Peyer's patch (tissue), 4 donors: ENCODE results near the gene TMEM17. TPM values are rescaled to one million over a fixed set of nuclear protein-coding genes. Genes with fewer than 3 reads are reported as not detected.

ENCODE experiments used
- DNase-seq, 3 donors: peaks; one replicate each; pipeline ENCODE4 v3.0.0-alpha.2; 2017 to 2019
- H3K27ac ChIP-seq, 4 donors: fragments of 200-600 bp; sonication (generic); one replicate each; pipeline ENCODE4 v1.5.1; 2016 to 2019
- H3K27me3 ChIP-seq, 2 donors: fragments of 200-600 bp; sonication (generic); one replicate each; pipeline ENCODE4 v1.5.1; 2019
- H3K36me3 ChIP-seq, 3 donors: fragments of 200-600 bp; sonication (generic); one replicate each; pipeline ENCODE4 v1.5.1; 2016 to 2019
- H3K4me1 ChIP-seq, 4 donors: fragments of 200-600 bp; sonication (generic); one replicate each; pipeline ENCODE4 v1.5.1; 2016 to 2019
- H3K4me3 ChIP-seq, 4 donors: fragments of 200-600 bp; sonication (generic); 1 replicate in 3 of 4; 2 replicates in 1 of 4; pipeline ENCODE4 v1.5.1; 2016 to 2019; ENCODE audit warnings: mild to moderate bottlenecking in 1 of 4
- H3K9me3 ChIP-seq, 4 donors: fragments of 200-600 bp; sonication (generic); one replicate each; pipeline ENCODE4 v1.5.1; 2016 to 2019; ENCODE audit warnings: mild to moderate bottlenecking in 1 of 4
- POLR2A ChIP-seq, 2 donors: fragments of 450-650 bp; IDR thresholded peaks; one replicate each; pipeline ENCODE4 v1.5.1; 2017; ENCODE audit warnings: antibody characterized with exemption in 2 of 2, mild to moderate bottlenecking in 2 of 2, moderate library complexity in 2 of 2
- total RNA-seq, 4 donors: library from RNA; depleted of rRNA; stranded (reverse); fragments of >200 nt; gene quantifications; one replicate each; pipeline ENCODE4 v1.1.0, GENCODE V29; 2016
- TF ChIP-seq, protein P1 (sequence below), 6 experiments: fragments of 450-650 bp in 4 of 6; fragments of 200-600 bp in 2 of 6; sonication (generic) in 1 of 6; IDR thresholded peaks; one replicate each; pipeline ENCODE4 v1.5.1; 2017 to 2019; ENCODE audit warnings: antibody characterized with exemption in 6 of 6, mild to moderate bottlenecking in 3 of 6, moderate library complexity in 1 of 6

TMEM17 gene
- total RNA-seq, 4 donors from 2014 or later: 0.67 to 1.8 TPM; not detected in 2

- Histone ChIP-seq H3K9me3 (no peaks in the 10 kb centered on the region), H3K27me3 (no peaks in the 10 kb centered on the region), H3K4me3 (no peak overlapping the region), H3K4me1 (peaks cover 0 to 6% (median 2%) of the 10 kb centered on the region in 4 donors), H3K36me3 (no peaks in the 10 kb centered on the region), H3K27ac (no peak overlapping the region)
- DNase-seq: no peak
- TF ChIP-seq, protein P1, sequence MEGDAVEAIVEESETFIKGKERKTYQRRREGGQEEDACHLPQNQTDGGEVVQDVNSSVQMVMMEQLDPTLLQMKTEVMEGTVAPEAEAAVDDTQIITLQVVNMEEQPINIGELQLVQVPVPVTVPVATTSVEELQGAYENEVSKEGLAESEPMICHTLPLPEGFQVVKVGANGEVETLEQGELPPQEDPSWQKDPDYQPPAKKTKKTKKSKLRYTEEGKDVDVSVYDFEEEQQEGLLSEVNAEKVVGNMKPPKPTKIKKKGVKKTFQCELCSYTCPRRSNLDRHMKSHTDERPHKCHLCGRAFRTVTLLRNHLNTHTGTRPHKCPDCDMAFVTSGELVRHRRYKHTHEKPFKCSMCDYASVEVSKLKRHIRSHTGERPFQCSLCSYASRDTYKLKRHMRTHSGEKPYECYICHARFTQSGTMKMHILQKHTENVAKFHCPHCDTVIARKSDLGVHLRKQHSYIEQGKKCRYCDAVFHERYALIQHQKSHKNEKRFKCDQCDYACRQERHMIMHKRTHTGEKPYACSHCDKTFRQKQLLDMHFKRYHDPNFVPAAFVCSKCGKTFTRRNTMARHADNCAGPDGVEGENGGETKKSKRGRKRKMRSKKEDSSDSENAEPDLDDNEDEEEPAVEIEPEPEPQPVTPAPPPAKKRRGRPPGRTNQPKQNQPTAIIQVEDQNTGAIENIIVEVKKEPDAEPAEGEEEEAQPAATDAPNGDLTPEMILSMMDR (IDR thresholded peaks at IDR 0.05): no peak
- no peak for TF ChIP-seq POLR2A (IDR thresholded peaks at IDR 0.05)
Observed at GRCh38 chr2:62461707-62462106, 44.3 kb downstream of the TMEM17 start.

GRCh38 chr2:62461017-62461553 is 44.9 kb downstream of the TMEM17 start:
- Histone ChIP-seq H3K4me1 (peaks cover 0 to 6% (median 2%) of the 10 kb centered on the region in 4 donors), H3K27ac (no peak overlapping the region), H3K4me3 (no peak overlapping the region), H3K36me3 (no peaks in the 10 kb centered on the region), H3K9me3 (no peaks in the 10 kb centered on the region), H3K27me3 (no peaks in the 10 kb centered on the region)
- TF ChIP-seq, protein P1 (IDR thresholded peaks at IDR 0.05): no peak
- no peak for TF ChIP-seq POLR2A (IDR thresholded peaks at IDR 0.05)
- no peak for DNase-seq

- no peak overlapping the region for H3K27ac ChIP-seq
- TF ChIP-seq POLR2A (IDR thresholded peaks at IDR 0.05): no peak
- TF ChIP-seq, protein P1 (IDR thresholded peaks at IDR 0.05): no peak
- H3K4me1 ChIP-seq: peaks cover 0 to 6% (median 2%) of the 10 kb centered on the region in 4 donors
- H3K4me3 ChIP-seq: no peak overlapping the region
- no peaks in the 10 kb centered on the region for H3K27me3 ChIP-seq
- H3K36me3 ChIP-seq: no peaks in the 10 kb centered on the region
- no peaks in the 10 kb centered on the region for H3K9me3 ChIP-seq
- DNase-seq: no peak
Observed at GRCh38 chr2:62460175-62460574, 45.8 kb downstream of the TMEM17 start.

GRCh38 chr2:62459672-62460071 is 46.3 kb downstream of the TMEM17 start:
- H3K9me3 ChIP-seq: no peaks in the 10 kb centered on the region
- no peak for DNase-seq
- H3K36me3 ChIP-seq: no peaks in the 10 kb centered on the region
- H3K4me3 ChIP-seq: no peak overlapping the region
- no peaks in the 10 kb centered on the region for H3K27me3 ChIP-seq
- no peak for TF ChIP-seq POLR2A (IDR thresholded peaks at IDR 0.05)
- TF ChIP-seq, protein P1 (IDR thresholded peaks at IDR 0.05): no peak
- H3K4me1 ChIP-seq: peaks cover 0 to 6% (median 2%) of the 10 kb centered on the region in 4 donors
- no peak overlapping the region for H3K27ac ChIP-seq

DNA sequence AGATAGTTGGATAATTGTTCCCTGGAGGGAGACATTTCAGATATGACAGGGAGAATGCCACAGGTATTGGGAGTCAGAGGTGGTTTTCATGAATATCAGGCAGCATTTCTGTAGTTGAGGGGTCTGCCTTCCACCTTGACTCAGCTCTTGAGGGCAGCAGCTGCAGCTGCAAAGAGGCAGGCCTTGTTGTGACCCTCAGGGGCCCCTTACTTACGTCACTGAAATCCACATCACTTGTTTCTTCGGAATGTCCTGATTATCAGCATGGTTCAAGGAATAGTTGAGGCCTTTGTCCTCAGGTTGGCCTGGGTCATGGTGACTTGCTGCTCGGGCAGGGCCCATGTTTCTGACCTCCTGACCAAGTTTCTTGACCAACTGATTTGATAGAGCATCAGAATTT is 46.9 kb downstream of the TMEM17 start:
- Histone ChIP-seq H3K9me3 (no peaks in the 10 kb centered on the region), H3K4me1 (peaks cover 0 to 6% (median 2%) of the 10 kb centered on the region in 4 donors), H3K4me3 (no peak overlapping the region), H3K27me3 (no peaks in the 10 kb centered on the region), H3K36me3 (no peaks in the 10 kb centered on the region), H3K27ac (no peak overlapping the region)
- no peak for DNase-seq
- TF ChIP-seq POLR2A (IDR thresholded peaks at IDR 0.05): no peak
- TF ChIP-seq, protein P1 (IDR thresholded peaks at IDR 0.05): no peak

GRCh38 chr2:62458671-62459081 is 47.3 kb downstream of the TMEM17 start:
- TF ChIP-seq, protein P1 (IDR thresholded peaks at IDR 0.05): no peak
- no peak for TF ChIP-seq POLR2A (IDR thresholded peaks at IDR 0.05)
- no peaks in the 10 kb centered on the region for H3K36me3 ChIP-seq
- H3K4me3 ChIP-seq: no peak overlapping the region
- H3K9me3 ChIP-seq: no peaks in the 10 kb centered on the region
- H3K4me1 ChIP-seq: peaks cover 0 to 6% (median 2%) of the 10 kb centered on the region in 4 donors
- H3K27ac ChIP-seq: no peak overlapping the region
- DNase-seq: no peak
- H3K27me3 ChIP-seq: no peaks in the 10 kb centered on the region
